ENCODE data around the gene LAPTM5.

Gene LAPTM5

GRCh38 chr1:30741239-30741894 is 16.2 kb downstream of the LAPTM5 start:
- DNase-seq, result peak in 1 of 2 donors; percentile 46

GRCh38 chr1:30740251-30741238 is 17.0 kb downstream of the LAPTM5 start:
- DNase-seq, result no peak

- DNase-seq, result no peak
These were observed 18.0 kb downstream of the LAPTM5 start for GRCh38 chr1:30739601-30740000.

GRCh38 chr1:30738715-30739559 is 18.6 kb downstream of the LAPTM5 start:
- no peak for DNase-seq

- no peak for DNase-seq
These were observed 19.4 kb downstream of the LAPTM5 start for GRCh38 chr1:30738040-30738714.

GRCh38 chr1:30737357-30738039 is 20.1 kb downstream of the LAPTM5 start:
- DNase-seq, result no peak

- DNase-seq, result no peak
These were observed 21.7 kb downstream of the LAPTM5 start for GRCh38 chr1:30735668-30736498.

GRCh38 chr1:30735124-30735523 is 22.4 kb downstream of the LAPTM5 start:
- no peak for DNase-seq

- DNase-seq, result no peak
These were observed 23.0 kb downstream of the LAPTM5 start for GRCh38 chr1:30734580-30734979.

- no peak for DNase-seq
These were observed 23.5 kb downstream of the LAPTM5 start for GRCh38 chr1:30734106-30734505.

GRCh38 chr1:30733493-30733892 is 24.1 kb downstream of the LAPTM5 start:
- no peak for DNase-seq

- peak in 1 of 2 donors; percentile 48 for DNase-seq
These were observed 25.1 kb downstream of the LAPTM5 start for GRCh38 chr1:30732277-30732996.

- no peak for DNase-seq
These were observed 25.7 kb downstream of the LAPTM5 start for GRCh38 chr1:30731806-30732276.

- DNase-seq, result no peak
These were observed 26.3 kb downstream of the LAPTM5 start for GRCh38 chr1:30731109-30731805.

- no peak for DNase-seq
These were observed 27.0 kb downstream of the LAPTM5 start for GRCh38 chr1:30730346-30731108.

- no peak for DNase-seq
These were observed 27.7 kb downstream of the LAPTM5 start for GRCh38 chr1:30729901-30730300.

- DNase-seq, result no peak
These were observed 28.5 kb downstream of the LAPTM5 start for GRCh38 chr1:30728832-30729638.
